IPS-18c (cell line): ENCODE results near the gene ARHGEF25.
A peak's percentile ranks its signal among the peaks of the same experiment; 100 is the strongest.
"Not testable (repeated sequence)": the region's sequence is repeated elsewhere in the genome, so short reads cannot be mapped to it uniquely, and the experiment has no call there.

Experiments
- H3K4me3 ChIP-seq: 2 replicates; pipeline ENCODE4 v1.7.0; 2013; ENCODE audit warnings: low read depth, mild to moderate bottlenecking, low read length, moderate library complexity; ENCODE audit not compliant: insufficient read depth
- H3K9me3 ChIP-seq: one replicate; pipeline ENCODE4 v1.6.1; 2013; ENCODE audit warnings: mild to moderate bottlenecking, low read length, moderate library complexity; ENCODE audit not compliant: control insufficient read depth, insufficient read depth

Gene ARHGEF25

GRCh38 chr12:57583008-57583831 is 28.0 kb upstream of the ARHGEF25 start:
- Histone ChIP-seq H3K9me3 (no peaks in the 10 kb centered on the region), H3K4me3 (no peak overlapping the region)

GRCh38 chr12:57584050-57584449 is 27.2 kb upstream of the ARHGEF25 start:
- no peak overlapping the region for H3K4me3 ChIP-seq
- H3K9me3 ChIP-seq, result no peaks in the 10 kb centered on the region

GRCh38 chr12:57584690-57585089 is 26.5 kb upstream of the ARHGEF25 start:
- no peaks in the 10 kb centered on the region for H3K9me3 ChIP-seq

GRCh38 chr12:57585156-57585555 is 26.1 kb upstream of the ARHGEF25 start:
- Histone ChIP-seq H3K4me3 (no peak overlapping the region), H3K9me3 (no peaks in the 10 kb centered on the region)

More at GRCh38 chr12:57584690-57585089, 26.5 kb upstream of the ARHGEF25 start:
- no peak overlapping the region for H3K4me3 ChIP-seq

- no peak overlapping the region for H3K4me3 ChIP-seq
- no peaks in the 10 kb centered on the region for H3K9me3 ChIP-seq
Measured at GRCh38 chr12:57586128-57586527, 25.1 kb upstream of the ARHGEF25 start.

GRCh38 chr12:57586832-57587429 is 24.3 kb upstream of the ARHGEF25 start:
- H3K9me3 ChIP-seq, result no peaks in the 10 kb centered on the region

GRCh38 chr12:57588951-57589610 is 22.2 kb upstream of the ARHGEF25 start:
- not testable (repeated sequence) for H3K9me3 ChIP-seq, H3K4me3 ChIP-seq

More at GRCh38 chr12:57586832-57587429, 24.3 kb upstream of the ARHGEF25 start:
- H3K4me3 ChIP-seq, result no peak overlapping the region

- Histone ChIP-seq H3K9me3 (no peaks in the 10 kb centered on the region), H3K4me3 (peak overlapping the region; percentile 92)
Measured at GRCh38 chr12:57590479-57590863, 20.8 kb upstream of the ARHGEF25 start.

- Histone ChIP-seq H3K9me3 (no peaks in the 10 kb centered on the region), H3K4me3 (peak within 1 kb of the TSS; percentile 92)
Measured at GRCh38 chr12:57590864-57591781, 20.1 kb upstream of the ARHGEF25 start, which contains the start of gene PIP4K2C. TSS of gene PIP4K2C (plus strand) at chr12:57591192. CDS start at chr12:57591290, 98 bp downstream.

- H3K9me3 ChIP-seq, result no peaks in the 10 kb centered on the region
- H3K4me3 ChIP-seq, result peak overlapping the region; percentile 92
Measured at GRCh38 chr12:57591782-57592325, 19.4 kb upstream of the ARHGEF25 start.

- no peak overlapping the region; the same call in 1 of the 2 replicates for H3K4me3 ChIP-seq
- no peaks in the 10 kb centered on the region for H3K9me3 ChIP-seq
Measured at GRCh38 chr12:57592551-57593165, 18.6 kb upstream of the ARHGEF25 start.

- no peak overlapping the region for H3K4me3 ChIP-seq
- no peaks in the 10 kb centered on the region for H3K9me3 ChIP-seq
Measured at GRCh38 chr12:57593187-57593586, 18.0 kb upstream of the ARHGEF25 start.

- Histone ChIP-seq H3K4me3 (no peak overlapping the region), H3K9me3 (no peaks in the 10 kb centered on the region)
Measured at GRCh38 chr12:57600395-57600794, 10.8 kb upstream of the ARHGEF25 start.

GRCh38 chr12:57602544-57602943 is 8.7 kb upstream of the ARHGEF25 start:
- Histone ChIP-seq H3K4me3 (no peak overlapping the region), H3K9me3 (no peaks in the 10 kb centered on the region)

GRCh38 chr12:57603324-57603723 is 7.9 kb upstream of the ARHGEF25 start:
- Histone ChIP-seq H3K4me3 (no peak overlapping the region), H3K9me3 (peaks cover 2% of the 10 kb centered on the region)

- peak overlapping the region; percentile 78 for H3K4me3 ChIP-seq
Measured at GRCh38 chr12:57603815-57604453, 7.3 kb upstream of the ARHGEF25 start.

More at GRCh38 chr12:57603815-57604453, 7.3 kb upstream of the ARHGEF25 start:
- peaks cover 2% of the 10 kb centered on the region for H3K9me3 ChIP-seq
